NCI-H1436 treated with DMSO at 0.1 percent for 48 hours (cell line): ENCODE data around the gene SULF2.
A peak's percentile ranks its signal among the peaks of the same experiment; 100 is the strongest.

ENCODE experiments used
- DNase-seq: peaks from one replicate; lab custom pipeline; 2025; lab: John Stamatoyannopoulos, UW

SULF2 gene

GRCh38 chr20:47647994-47648393 lies 137.3 kb downstream of the SULF2 start:
- DNase-seq, result no peak

DNA sequence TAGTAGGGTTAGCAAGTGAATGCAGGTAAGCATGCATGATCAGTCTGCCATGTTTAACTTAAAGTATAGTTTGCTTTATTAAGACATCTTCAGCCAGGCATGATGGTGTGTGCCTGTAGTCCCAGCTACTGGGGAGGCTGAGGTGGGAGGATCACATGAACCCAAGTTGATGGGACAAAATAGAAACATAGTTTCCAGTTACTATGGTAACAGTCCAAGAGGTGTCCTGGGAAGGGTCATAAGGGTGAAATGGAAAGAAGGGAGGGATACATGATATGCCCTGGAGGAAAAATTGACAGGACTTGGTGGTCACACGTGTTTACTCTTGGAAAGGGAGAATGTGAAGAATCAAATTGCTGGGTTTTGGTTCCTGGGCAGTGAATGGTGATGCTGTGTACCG lies 139.6 kb downstream of the SULF2 start:
- no peak for DNase-seq

GRCh38 chr20:47642624-47643023 lies 142.7 kb downstream of the SULF2 start:
- no peak for DNase-seq

DNA sequence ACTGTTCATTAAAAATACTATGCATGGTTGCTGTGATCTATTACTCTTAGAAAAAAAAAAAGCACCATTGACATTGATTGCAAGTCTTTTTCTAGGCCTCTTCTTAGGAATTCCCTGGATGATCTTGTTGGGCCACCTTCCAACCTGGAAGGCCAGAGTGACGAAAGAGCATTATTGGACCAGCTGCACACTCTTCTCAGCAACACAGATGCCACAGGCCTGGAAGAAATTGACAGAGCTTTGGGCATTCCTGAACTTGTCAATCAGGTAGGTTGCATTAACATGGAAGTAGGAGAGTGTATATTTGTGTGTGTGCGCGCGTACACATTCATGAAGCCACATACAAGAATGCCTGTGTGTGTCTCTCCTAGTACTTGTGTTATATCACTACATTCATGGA lies 143.2 kb downstream of the SULF2 start:
- DNase-seq, result no peak

DNA sequence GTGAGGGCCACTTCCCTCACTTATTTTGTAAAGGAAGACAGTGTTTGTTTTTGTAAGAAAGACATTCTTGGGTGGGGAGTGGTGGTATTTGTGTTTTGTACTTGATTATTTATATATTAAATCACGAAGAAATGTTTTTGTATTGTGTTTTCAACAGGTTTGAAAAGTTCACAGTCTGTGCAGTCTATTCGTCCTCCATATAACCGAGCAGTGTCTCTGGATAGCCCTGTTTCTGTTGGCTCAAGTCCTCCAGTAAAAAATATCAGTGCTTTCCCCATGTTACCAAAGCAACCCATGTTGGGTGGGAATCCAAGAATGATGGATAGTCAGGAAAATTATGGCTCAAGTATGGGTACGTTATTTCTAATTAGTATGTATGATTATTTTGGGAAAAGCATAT lies 146.4 kb downstream of the SULF2 start:
- no peak for DNase-seq

- no peak for DNase-seq
These were observed 150.0 kb downstream of the SULF2 start for GRCh38 chr20:47635256-47635655.

DNA sequence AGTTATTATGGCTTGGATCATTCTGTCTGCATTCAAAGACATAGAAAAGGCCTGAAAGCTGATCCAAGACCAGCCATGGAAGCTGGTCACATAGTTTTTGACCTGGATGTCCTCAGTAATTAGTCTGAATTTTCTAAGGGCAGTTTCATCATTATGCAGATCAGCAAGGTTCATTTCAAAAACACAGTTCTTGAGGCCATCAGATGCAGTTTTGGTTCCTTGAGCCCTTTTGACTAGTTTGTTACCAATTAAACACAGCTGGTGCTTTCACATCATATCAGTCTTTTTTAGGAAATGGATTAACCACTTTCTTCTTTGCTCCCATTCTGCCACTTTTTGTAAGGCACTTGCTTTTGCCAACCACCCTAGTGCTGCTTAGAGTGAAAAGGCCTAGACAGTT lies 154.2 kb downstream of the SULF2 start:
- DNase-seq, result no peak

DNA sequence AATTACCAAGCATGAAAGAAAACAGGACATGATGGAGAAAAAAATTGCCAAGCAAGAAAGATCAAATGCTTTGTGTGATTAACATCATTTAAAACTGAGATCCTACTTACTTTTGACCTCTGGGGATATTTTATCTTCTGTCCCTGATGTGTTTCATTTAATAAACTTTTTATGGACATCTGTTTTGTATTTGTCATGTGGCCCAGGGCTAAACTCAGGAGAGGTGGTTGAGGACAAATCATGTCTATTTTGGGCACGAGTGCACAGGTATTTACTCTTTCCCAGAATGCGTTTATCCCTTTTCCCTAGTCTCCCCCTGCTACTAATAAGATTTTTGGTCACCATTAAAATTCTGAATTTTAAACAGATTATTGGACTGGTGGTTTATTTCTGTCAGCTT lies 155.4 kb downstream of the SULF2 start:
- no peak for DNase-seq

DNA sequence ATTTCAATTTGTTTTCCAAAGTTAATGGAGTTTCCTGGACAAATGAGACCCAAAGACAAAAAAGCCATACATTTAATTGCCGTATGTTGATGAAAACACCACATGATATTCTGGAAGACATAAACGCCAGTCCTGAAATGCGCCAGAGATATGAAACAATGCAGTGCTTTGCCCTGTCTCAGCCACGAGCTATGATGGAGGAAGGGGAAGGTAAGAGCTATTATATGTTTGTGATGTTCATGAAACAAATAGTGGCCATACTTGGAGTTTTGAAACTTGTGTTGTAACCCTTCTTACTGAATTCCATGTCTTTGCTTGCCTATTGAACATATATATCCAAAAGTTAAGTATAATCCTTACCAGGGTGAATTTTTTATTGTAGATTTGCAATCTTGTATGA lies 157.7 kb downstream of the SULF2 start:
- no peak for DNase-seq

GRCh38 chr20:47623206-47623605 lies 162.1 kb downstream of the SULF2 start:
- no peak for DNase-seq

- no peak for DNase-seq
These were observed 163.1 kb downstream of the SULF2 start for GRCh38 chr20:47622118-47622665.

DNA sequence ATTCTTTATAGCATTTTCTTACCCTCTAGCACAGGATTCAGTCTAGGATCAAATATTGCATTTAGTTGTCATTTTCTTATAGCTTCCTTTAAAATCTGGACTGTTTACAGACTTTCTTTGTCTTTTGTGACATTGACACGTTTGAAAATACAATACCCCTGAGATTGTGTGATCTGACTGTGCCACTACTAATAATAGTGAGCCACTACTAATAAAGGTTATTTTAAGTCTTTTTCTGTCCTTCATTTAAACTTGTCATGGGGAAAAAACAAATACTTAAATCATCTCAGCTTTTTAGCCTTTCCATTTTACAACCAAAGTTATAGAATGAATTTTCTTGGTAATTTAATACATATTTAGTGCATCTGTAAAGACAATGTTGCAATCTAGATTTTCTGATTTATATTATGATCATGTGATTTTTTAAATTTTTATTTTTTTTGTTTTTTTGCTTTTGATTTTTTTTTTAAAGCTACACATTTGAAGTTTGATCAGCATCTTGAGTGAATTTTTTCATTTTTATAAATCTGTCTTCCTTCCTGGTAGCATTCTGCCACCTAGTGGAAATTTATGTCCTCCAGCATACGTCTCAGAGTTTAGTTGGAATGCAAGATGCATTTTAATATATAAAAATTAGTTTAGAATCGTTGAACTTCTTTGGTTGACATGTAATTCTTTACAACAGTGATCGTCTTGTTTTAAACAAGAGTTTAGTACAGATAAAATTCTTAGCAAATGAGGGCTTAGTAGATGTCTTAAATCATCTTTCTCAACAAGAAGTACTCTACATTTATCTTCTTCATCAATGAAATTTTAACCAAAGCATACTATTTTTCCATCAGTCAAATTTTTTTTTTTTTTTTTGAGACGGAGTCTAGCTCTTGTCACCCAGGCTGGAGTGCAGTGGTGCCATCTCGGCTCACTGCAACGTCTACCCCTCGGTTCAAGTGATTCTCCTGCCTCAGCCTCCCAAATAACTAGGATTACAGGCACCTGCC lies 164.2 kb downstream of the SULF2 start:
- no peak for DNase-seq

DNA sequence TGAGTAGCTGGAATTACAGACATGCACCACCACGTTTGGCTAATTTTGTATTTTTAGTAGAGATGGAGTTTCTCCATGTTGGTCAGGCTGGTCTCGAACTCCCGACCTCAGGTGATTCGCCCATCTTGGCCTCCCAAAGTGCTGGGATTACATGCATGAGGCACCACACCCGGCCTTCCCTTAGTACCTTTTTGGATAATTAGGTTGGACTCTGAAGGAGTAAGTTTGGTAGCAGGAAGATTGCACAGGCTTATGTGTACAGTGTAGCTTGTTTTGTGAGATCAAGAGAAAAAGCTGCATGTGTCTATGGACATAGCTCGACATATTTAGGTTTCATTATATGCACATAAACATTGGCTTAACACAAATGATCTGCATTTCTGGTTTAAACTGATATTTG lies 166.8 kb downstream of the SULF2 start:
- no peak for DNase-seq

GRCh38 chr20:47614703-47615309 lies 170.5 kb downstream of the SULF2 start:
- DNase-seq, result no peak

DNA sequence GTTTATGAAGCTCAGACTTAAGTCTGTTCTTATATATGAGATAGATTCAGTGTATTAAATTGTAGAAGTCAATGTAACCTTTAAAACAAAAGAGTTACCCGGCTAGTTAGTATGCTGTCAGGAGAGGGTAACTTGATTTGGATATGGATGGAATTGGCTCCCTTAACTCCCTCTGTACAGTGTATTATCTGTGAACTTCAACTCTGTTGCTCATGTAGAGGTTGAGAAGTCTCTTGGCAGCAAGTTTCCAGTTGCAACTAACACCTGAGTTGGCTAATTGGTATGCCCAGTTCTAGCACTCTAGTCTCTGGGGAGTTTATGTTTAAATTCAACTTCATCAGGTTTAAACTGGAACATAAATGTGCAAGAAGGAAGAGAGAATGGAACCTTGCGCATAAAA lies 172.6 kb downstream of the SULF2 start:
- DNase-seq, result peak; percentile 1

- no peak for DNase-seq
These were observed 173.5 kb downstream of the SULF2 start for GRCh38 chr20:47611785-47612184.

DNA sequence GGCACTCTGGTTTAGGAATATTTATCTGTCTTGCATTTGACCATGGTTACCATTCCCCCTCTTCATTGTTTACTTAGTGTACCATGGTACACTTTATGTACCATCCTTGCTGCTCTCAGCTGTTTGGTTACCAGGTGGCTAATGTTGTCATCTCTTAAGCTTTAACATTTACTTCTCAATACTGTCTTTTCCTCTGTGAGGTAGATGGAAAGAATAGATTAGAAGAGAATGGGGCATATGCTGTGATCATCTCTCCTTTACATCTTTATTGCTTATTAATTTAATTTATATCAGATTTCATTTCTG lies 174.4 kb downstream of the SULF2 start:
- no peak for DNase-seq

GRCh38 chr20:47610247-47610944 lies 174.9 kb downstream of the SULF2 start:
- peak; percentile 4 for DNase-seq

DNA sequence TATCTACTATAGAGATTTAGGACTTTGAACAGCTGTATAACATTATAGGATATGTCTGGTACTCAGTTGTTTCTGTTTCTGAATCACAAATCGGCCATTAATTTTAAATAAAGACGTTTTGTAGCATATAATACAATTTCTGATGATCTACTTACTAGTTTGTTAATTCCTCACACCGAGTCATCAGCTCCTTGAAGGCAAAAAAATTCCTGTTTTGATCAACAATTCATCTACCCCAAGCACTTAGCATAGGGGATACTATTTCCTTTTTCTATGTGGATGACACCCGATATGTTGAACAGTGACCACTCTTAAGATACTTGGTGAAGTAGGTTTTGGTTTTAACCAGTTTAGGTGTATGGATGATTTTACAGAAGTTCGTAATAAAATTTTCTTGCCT lies 176.3 kb downstream of the SULF2 start:
- DNase-seq, result no peak
